WTC11 (cell line): ENCODE data around the gene UFM1. TPM values are rescaled to one million over a fixed set of nuclear protein-coding genes. Genes with fewer than 3 reads are reported as not detected.

ENCODE experiments used
- ATAC-seq: fragments of 200-7000 bp; cut with Tn5 transposase; 2 replicates; pipeline ENCODE4 v1.10.0; 2021; ENCODE audit warnings: mild to moderate bottlenecking, moderate library complexity
- CTCF ChIA-PET: fragments of 300-600 bp; sonication (Branson Sonifier 250); formaldehyde crosslinking; loops from one replicate; lab custom pipeline; 2021; ENCODE audit warnings: antibody characterized with exemption; lab: Charles Lee
- POLR2A ChIA-PET: fragments of 350-600 bp; sonication (Branson Sonifier 250); formaldehyde crosslinking; loops from one replicate; lab custom pipeline; 2021; ENCODE audit warnings: antibody characterized with exemption; lab: Charles Lee
- DNase-seq: peaks from one replicate; pipeline ENCODE4 v3.0.0; 2021; ENCODE audit warnings: low spot score
- H3K27ac Mint-ChIP-seq: 2 replicates; pipeline ENCODE4 v1.8.0; 2021; ENCODE audit warnings: mixed read lengths
- H3K27me3 Mint-ChIP-seq: 2 replicates; pipeline ENCODE4 v1.8.0; 2021; ENCODE audit warnings: low read depth, mild to moderate bottlenecking, moderate library complexity, mixed read lengths
- H3K36me3 Mint-ChIP-seq: 2 replicates; pipeline ENCODE4 v1.8.0; 2021; ENCODE audit warnings: mixed read lengths
- H3K4me1 Mint-ChIP-seq: 2 replicates; pipeline ENCODE4 v1.8.0; 2022; ENCODE audit warnings: mixed read lengths
- H3K4me3 Mint-ChIP-seq: 2 replicates; pipeline ENCODE4 v1.8.0; 2021; ENCODE audit warnings: mild to moderate bottlenecking, moderate library complexity, mixed read lengths
- H3K9me3 Mint-ChIP-seq: 2 replicates; pipeline ENCODE4 v1.8.0; 2021; ENCODE audit warnings: mixed read lengths
- AFF4 ChIP-seq: sonication (generic); formaldehyde crosslinking; IDR thresholded peaks from 2 replicates; pipeline ENCODE4 v1.8.1; 2023; ENCODE audit warnings: mild to moderate bottlenecking, missing genetic modification reagents, borderline replicate concordance
- ARID4B ChIP-seq: sonication (generic); formaldehyde crosslinking; IDR thresholded peaks from 2 replicates; pipeline ENCODE4 v1.8.0; 2023; ENCODE audit warnings: missing genetic modification reagents, mild to moderate bottlenecking, borderline replicate concordance
- ATF1 ChIP-seq: sonication (generic); formaldehyde crosslinking; IDR thresholded peaks from 2 replicates; pipeline ENCODE4 v1.8.1; 2023; ENCODE audit warnings: mild to moderate bottlenecking, moderate library complexity, missing genetic modification reagents
- IRF1 ChIP-seq: sonication (generic); formaldehyde crosslinking; IDR thresholded peaks from 2 replicates; pipeline ENCODE4 v1.8.0; 2023; ENCODE audit warnings: missing genetic modification reagents
- SP1 ChIP-seq: sonication (generic); formaldehyde crosslinking; conservative IDR thresholded peaks from 2 replicates; pipeline ENCODE4 v1.8.1; 2022; ENCODE audit warnings: missing genetic modification reagents
- TCF7 ChIP-seq: sonication (generic); formaldehyde crosslinking; IDR thresholded peaks from 2 replicates; pipeline ENCODE4 v1.8.0; 2022; ENCODE audit warnings: mild to moderate bottlenecking, low read depth, missing genetic modification reagents, moderate library complexity
- TEAD1 ChIP-seq: sonication (generic); formaldehyde crosslinking; IDR thresholded peaks from 2 replicates; pipeline ENCODE4 v1.8.0; 2022; ENCODE audit warnings: mild to moderate bottlenecking, missing genetic modification reagents
- ZNF121 ChIP-seq: sonication (generic); formaldehyde crosslinking; IDR thresholded peaks from 2 replicates; pipeline ENCODE4 v1.8.0; 2023; ENCODE audit warnings: missing genetic modification reagents
- ZNF138 ChIP-seq: sonication (generic); formaldehyde crosslinking; conservative IDR thresholded peaks from 2 replicates; pipeline ENCODE4 v1.8.1; 2022; ENCODE audit warnings: mild to moderate bottlenecking, moderate library complexity, missing genetic modification reagents
- ZNF281 ChIP-seq: sonication (generic); formaldehyde crosslinking; IDR thresholded peaks from 2 replicates; pipeline ENCODE4 v1.8.0; 2023; ENCODE audit warnings: mild to moderate bottlenecking, missing genetic modification reagents
- total RNA-seq: library from RNA; stranded (reverse); gene quantifications from 3 replicates; pipeline ENCODE4 v1.2.3, GENCODE V29; 2021
- TF ChIP-seq, protein P1 (sequence below): sonication (generic); formaldehyde crosslinking; IDR thresholded peaks from 2 replicates; pipeline ENCODE4 v1.8.0; 2022; ENCODE audit warnings: missing genetic modification reagents
- TF ChIP-seq, protein P2 (sequence below): sonication (generic); formaldehyde crosslinking; IDR thresholded peaks from 2 replicates; pipeline ENCODE4 v1.8.1; 2023; ENCODE audit warnings: mild to moderate bottlenecking, missing genetic modification reagents
- TF ChIP-seq, protein P3 (sequence below): sonication (generic); formaldehyde crosslinking; IDR thresholded peaks from 2 replicates; pipeline ENCODE4 v1.8.1; 2022; ENCODE audit warnings: missing genetic modification reagents, borderline replicate concordance

Gene UFM1
- total RNA-seq, 1 experiment from 2014 or later = 57.7 TPM

DNA sequence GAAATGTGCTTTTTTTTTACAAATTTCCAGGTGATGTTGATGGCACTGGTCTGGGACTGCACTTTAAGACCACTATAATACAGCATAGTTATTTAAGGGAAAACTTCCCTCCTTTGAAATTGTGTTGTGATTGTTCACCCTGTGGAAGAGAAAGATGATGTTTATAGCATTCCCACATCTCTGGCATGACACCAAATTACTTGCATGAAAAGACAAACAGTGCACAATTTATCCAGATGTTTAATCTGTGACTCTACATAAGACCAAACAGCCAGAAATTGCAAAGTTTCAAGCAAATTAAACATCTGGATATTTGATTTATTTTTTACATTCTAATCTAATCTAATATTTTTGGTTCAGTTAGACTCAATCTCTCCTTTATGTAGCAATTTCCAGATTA is 51.6 kb downstream of the UFM1 start:
- TF ChIP-seq, protein P1, sequence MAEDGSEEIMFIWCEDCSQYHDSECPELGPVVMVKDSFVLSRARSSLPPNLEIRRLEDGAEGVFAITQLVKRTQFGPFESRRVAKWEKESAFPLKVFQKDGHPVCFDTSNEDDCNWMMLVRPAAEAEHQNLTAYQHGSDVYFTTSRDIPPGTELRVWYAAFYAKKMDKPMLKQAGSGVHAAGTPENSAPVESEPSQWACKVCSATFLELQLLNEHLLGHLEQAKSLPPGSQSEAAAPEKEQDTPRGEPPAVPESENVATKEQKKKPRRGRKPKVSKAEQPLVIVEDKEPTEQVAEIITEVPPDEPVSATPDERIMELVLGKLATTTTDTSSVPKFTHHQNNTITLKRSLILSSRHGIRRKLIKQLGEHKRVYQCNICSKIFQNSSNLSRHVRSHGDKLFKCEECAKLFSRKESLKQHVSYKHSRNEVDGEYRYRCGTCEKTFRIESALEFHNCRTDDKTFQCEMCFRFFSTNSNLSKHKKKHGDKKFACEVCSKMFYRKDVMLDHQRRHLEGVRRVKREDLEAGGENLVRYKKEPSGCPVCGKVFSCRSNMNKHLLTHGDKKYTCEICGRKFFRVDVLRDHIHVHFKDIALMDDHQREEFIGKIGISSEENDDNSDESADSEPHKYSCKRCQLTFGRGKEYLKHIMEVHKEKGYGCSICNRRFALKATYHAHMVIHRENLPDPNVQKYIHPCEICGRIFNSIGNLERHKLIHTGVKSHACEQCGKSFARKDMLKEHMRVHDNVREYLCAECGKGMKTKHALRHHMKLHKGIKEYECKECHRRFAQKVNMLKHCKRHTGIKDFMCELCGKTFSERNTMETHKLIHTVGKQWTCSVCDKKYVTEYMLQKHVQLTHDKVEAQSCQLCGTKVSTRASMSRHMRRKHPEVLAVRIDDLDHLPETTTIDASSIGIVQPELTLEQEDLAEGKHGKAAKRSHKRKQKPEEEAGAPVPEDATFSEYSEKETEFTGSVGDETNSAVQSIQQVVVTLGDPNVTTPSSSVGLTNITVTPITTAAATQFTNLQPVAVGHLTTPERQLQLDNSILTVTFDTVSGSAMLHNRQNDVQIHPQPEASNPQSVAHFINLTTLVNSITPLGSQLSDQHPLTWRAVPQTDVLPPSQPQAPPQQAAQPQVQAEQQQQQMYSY = no peak
- no peak for TF ChIP-seq ZNF138
- no peak for TF ChIP-seq IRF1 (CRISPR knock-in tag)
- TF ChIP-seq, protein P2, sequence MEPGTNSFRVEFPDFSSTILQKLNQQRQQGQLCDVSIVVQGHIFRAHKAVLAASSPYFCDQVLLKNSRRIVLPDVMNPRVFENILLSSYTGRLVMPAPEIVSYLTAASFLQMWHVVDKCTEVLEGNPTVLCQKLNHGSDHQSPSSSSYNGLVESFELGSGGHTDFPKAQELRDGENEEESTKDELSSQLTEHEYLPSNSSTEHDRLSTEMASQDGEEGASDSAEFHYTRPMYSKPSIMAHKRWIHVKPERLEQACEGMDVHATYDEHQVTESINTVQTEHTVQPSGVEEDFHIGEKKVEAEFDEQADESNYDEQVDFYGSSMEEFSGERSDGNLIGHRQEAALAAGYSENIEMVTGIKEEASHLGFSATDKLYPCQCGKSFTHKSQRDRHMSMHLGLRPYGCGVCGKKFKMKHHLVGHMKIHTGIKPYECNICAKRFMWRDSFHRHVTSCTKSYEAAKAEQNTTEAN = no peak
- no peak for TF ChIP-seq TEAD1
- TF ChIP-seq SP1 (CRISPR knock-in tag) = no peak
- TF ChIP-seq AFF4 (CRISPR knock-in tag) = no peak
- no peak for TF ChIP-seq TCF7
- no peak for TF ChIP-seq ZNF121 (CRISPR knock-in tag)
- no peak for TF ChIP-seq ZNF281 (CRISPR knock-in tag)
- TF ChIP-seq ARID4B = no peak
- TF ChIP-seq ATF1 (CRISPR knock-in tag) = no peak
- TF ChIP-seq, protein P3, sequence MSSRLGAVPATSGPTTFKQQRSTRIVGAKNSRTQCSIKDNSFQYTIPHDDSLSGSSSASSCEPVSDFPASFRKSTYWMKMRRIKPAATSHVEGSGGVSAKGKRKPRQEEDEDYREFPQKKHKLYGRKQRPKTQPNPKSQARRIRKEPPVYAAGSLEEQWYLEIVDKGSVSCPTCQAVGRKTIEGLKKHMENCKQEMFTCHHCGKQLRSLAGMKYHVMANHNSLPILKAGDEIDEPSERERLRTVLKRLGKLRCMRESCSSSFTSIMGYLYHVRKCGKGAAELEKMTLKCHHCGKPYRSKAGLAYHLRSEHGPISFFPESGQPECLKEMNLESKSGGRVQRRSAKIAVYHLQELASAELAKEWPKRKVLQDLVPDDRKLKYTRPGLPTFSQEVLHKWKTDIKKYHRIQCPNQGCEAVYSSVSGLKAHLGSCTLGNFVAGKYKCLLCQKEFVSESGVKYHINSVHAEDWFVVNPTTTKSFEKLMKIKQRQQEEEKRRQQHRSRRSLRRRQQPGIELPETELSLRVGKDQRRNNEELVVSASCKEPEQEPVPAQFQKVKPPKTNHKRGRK (CRISPR knock-in tag) = no peak
- ATAC-seq = no peak
- peaks cover 15% of the 10 kb centered on the region for H3K9me3 Mint-ChIP-seq
- no peak overlapping the region for H3K4me3 Mint-ChIP-seq
- CTCF ChIA-PET = no interaction called here
- POLR2A ChIA-PET = no interaction called here
- no peaks in the 10 kb centered on the region for H3K27me3 Mint-ChIP-seq
- DNase-seq = no peak
- no peak overlapping the region for H3K27ac Mint-ChIP-seq
- no peaks in the 10 kb centered on the region for H3K4me1 Mint-ChIP-seq
- no peaks in the 10 kb centered on the region for H3K36me3 Mint-ChIP-seq
